DOHH2 (cell line): ENCODE results near the gene EAF1.

Source experiments
- EZH2phosphoT487 ChIP-seq: fragments of 200-600 bp; sonication (generic); IDR thresholded peaks from 2 replicates; pipeline ENCODE4 v1.6.1; 2017; ENCODE audit warnings: borderline replicate concordance, mild to moderate bottlenecking, antibody characterized with exemption, low read length, moderate library complexity, mixed read lengths
- TF ChIP-seq, protein P1 (sequence below): fragments of 200-600 bp; sonication (generic); IDR thresholded peaks from one replicate; pipeline ENCODE4 v1.5.1; 2014; ENCODE audit warnings: antibody characterized with exemption, mild to moderate bottlenecking, low read depth, low read length; ENCODE audit not compliant: poor library complexity, severe bottlenecking

DNA sequence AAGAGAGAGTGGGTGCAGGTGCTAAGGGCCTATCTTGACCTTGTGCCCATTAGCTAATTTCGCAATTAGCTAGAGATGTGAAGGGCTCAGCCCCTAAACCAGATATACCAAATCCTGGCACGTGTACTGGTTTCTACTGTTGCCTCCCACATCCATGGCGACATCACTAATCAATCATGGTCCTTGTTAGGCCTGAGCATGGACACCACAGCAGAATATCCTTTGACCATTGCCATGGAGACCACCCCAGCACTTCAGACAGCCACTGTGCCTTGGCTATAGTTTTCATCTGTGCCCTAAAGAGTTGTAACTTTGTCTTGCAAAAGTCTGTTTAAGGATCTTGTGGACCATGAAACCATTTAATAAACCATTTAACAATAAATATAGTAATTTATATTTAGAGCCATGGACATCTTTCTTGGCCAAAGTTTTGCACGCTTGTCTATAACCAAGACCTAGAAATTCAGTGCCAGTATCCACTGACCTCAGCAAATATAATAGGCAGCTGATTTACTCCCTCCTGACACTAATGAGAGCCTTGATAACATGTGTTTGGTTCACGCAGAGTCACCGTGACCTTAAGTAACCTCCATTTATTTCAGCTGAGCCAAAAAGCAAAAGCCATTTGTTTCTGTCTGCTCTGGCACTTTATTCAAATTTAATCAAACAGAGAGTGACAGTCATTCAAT is 50.7 kb downstream of the EAF1 start:
- TF ChIP-seq, protein P1, sequence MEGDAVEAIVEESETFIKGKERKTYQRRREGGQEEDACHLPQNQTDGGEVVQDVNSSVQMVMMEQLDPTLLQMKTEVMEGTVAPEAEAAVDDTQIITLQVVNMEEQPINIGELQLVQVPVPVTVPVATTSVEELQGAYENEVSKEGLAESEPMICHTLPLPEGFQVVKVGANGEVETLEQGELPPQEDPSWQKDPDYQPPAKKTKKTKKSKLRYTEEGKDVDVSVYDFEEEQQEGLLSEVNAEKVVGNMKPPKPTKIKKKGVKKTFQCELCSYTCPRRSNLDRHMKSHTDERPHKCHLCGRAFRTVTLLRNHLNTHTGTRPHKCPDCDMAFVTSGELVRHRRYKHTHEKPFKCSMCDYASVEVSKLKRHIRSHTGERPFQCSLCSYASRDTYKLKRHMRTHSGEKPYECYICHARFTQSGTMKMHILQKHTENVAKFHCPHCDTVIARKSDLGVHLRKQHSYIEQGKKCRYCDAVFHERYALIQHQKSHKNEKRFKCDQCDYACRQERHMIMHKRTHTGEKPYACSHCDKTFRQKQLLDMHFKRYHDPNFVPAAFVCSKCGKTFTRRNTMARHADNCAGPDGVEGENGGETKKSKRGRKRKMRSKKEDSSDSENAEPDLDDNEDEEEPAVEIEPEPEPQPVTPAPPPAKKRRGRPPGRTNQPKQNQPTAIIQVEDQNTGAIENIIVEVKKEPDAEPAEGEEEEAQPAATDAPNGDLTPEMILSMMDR = no peak
- no peak for TF ChIP-seq EZH2phosphoT487
